ENCODE results near the gene GPR146.

The GPR146 gene

GRCh38 chr7:1092806-1093501, 48.6 kb downstream of the GPR146 start:
- no peak for DNase-seq (ENCODE audit: low read depth in 2 of 2)

- no peak for DNase-seq (ENCODE audit: low read depth in 2 of 2)
Measured at GRCh38 chr7:1093502-1093843, 49.1 kb downstream of the GPR146 start.

DNA sequence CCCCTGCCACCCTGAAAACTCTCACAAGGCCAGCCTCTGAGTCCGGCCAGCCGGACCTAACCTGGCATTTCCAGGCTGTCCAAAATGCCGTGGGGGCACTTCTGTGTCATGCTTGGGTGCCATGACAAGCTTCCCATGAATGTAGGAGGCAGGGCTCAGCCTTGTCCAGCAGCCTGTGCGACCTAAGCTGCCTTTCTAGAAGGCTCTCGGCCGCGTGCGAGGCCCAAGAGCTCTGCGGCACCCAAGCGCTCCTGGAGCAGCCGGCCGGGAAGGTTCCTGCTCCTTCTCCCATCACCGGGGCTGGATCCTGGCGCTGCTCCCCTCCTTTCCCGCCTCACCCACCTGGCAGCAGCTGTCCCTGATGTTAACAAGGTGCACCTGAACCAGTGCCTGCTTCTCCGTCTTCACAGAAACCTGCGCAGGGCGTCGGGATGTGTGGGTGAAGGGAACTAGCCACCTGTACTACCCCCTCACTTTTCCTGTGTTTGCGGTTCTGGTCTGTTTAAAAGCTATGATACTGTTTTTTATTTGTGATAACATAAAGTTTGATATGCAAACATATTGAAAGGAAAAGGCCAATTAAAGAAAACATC, 49.7 kb downstream of the GPR146 start:
- no peak for DNase-seq (ENCODE audit: low read depth in 2 of 2)

DNA sequence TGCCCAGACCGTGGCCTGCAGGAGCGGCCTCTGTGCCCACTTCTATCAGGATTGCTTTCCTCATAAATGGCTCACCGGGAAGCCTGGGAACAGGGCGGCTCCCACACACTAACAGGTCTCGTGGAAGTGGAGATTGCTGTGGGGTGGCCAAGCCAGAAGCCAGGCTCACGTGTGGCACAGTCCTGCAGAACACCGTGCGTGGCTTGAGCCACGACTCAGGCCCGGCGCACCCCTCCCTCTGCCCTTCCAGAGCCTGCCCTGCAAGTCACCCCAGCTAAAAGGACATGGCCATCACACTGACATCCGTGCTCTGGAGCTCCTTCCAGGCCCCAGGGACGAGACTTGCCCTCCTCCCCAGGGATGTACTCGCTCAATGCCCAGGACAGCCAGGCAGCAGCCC, 50.5 kb downstream of the GPR146 start:
- DNase-seq (ENCODE audit: low read depth in 2 of 2): no peak

- no peak for DNase-seq (ENCODE audit: low read depth in 2 of 2)
Measured at GRCh38 chr7:1095621-1096155, 51.3 kb downstream of the GPR146 start.

- DNase-seq (ENCODE audit: low read depth in 2 of 2): no peak
Measured at GRCh38 chr7:1096156-1097119, 52.1 kb downstream of the GPR146 start.

DNA sequence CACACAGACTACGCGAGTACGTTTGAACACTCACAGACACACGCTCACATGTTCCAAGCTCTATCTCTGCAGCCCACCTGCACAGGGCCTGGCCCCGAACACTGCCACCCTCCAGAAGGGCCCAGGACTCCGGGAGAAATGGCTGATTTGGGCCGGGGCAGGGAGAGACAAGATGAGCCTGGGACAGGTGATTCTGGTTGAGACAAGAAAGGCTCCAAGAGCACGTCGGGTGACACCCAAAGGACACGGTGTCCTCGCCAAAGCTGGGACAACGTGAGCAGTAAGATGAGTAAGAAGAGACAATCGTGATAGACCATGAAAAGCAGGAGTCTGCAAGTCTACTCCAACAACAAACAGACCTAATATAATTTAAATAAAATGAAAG, 52.8 kb downstream of the GPR146 start:
- DNase-seq (ENCODE audit: low read depth in 2 of 2): no peak

DNA sequence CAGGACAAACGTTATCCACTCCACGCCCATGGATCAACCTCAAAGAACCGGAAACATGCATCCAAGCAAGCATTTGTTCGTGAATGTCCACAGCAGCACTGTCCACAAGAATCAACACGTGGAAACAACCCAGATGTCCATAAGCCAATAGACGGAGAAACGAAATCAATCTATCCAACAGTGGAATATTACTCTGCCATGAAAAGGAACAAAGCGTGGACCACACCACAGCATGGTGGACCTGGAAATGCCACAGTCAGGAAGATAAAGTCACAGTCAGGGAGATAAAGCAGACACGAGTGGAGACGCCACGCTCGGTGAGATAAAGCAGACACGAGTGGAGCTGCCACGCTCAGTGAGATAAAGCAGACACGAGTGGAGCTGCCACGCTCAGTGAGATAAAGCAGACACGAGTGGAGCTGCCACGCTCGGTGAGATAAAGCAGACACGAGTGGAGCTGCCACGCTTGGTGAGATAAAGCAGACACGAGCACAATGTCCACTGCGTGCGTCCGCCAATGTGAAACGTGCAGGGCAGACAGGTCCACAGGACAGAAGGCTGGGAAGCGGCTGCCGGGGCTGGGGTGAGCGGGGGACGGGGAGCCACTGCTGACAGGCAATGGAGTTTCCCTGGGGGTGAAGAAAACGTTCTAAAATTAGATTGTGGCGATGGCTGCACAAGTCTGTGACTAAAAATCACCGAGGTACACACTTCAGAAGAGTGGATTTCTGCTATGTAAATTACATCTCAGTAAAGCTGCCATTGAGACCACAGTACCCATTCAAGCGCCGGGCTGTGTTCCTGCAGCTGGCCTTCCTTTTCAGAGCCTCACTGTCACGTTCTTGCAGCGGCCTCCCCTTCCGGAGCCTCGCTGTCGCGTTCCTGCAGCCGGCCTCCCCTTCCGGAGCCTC, 54.2 kb downstream of the GPR146 start:
- DNase-seq (ENCODE audit: low read depth in 2 of 2): no peak

DNA sequence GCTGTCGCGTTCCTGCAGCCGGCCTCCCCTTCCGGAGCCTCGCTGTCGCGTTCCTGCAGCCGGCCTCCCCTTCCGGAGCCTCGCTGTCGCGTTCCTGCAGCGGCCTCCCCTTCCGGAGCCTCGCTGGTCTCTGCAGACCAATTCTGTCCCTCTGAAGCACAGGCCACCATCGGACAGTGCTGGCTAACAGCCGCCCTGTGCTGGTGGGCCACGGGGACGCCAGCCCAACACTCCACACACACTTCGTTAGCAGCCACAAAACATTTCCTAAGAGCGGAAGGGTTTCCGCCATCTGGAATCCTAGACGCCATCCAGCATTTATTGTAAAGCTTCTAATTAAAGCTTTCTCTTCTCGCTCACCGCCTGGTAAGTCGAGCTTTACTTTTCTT, 54.8 kb downstream of the GPR146 start:
- no peak for DNase-seq (ENCODE audit: low read depth in 2 of 2)

- no peak for DNase-seq (ENCODE audit: low read depth in 2 of 2)
Measured at GRCh38 chr7:1099637-1100036, 55.3 kb downstream of the GPR146 start.

GRCh38 chr7:1100386-1100785, 56.0 kb downstream of the GPR146 start:
- DNase-seq (ENCODE audit: low read depth in 2 of 2): no peak

- DNase-seq (ENCODE audit: low read depth in 2 of 2): no peak
Measured at GRCh38 chr7:1100834-1101562, 56.7 kb downstream of the GPR146 start.

DNA sequence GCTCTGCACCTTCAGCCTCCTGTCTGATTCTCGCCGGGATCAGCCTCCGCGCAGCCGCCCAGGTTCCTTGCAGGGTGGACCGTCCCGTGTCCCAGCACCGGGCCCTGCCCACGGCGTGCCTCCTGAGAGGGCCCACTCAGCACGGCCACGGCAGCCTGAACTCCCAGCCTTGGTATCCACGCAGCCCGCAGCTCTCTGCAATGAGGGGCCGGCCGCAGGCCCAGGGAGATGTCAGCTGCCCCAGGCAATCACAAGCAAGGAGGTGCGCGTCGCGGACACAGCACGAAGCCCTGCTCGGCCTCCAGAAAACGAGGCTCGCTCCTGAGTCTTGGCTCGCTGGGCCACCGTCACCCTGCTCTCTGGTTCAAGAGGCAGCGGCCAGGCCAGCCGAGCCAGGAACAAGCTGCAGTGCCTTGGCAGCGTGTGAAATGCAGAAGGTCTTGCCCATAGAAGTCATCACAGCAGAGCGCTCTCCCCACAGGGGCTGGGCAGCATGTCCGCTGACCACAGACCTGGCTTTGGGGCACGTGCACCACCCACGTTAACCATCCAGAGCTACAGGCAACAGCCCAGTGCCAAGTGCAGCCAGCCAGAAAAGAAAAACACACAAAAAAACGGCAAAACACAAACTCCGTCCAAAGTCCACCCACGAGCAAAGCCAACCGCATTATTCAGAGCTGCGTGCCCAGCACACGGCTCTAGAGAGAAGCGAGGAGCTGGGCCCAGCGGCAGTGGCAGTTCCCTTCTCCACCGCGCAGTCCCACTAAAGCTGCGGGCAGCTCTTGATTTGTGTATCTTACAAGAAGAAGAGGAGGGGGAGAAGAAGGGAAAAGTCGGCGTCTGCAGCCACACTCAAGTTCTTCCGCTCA, 57.5 kb downstream of the GPR146 start:
- DNase-seq (ENCODE audit: low read depth in 2 of 2): no peak

GRCh38 chr7:1103009-1103788, 58.9 kb downstream of the GPR146 start:
- no peak for DNase-seq (ENCODE audit: low read depth in 2 of 2)

DNA sequence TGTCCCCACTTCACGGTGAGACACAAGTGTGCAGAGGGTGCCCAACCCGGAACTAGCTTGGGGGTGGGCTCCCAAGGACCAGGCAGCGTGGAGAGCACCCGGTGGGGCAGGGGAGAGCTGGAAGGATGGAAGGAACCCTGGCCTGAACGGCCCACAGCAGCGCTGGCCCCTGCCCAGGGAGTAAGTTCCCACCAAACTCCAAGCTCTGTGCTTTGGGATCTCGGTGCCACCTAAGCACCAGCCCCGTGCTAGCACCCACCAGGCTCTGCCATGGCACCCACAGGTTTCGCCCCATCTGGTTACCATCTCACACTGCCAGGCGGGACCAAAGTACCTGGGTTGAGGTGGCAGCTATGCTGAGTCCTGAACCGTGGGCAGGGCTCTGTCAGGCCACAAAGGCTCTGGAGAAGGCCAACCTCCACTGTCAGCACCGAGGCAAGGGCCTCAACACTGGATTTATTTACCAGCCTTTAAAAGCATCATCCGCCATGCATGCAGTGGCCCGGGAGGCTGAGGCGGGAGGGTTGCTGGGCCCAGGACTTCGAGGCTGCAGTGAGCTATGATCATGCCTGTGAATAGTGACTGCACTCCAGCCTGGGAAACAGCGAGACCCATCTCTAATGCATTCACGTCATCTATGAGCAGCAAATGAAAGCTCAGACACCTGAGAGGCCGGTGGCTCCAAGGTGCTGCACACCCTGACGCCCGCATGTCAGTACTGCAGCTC, 59.6 kb downstream of the GPR146 start:
- DNase-seq (ENCODE audit: low read depth in 2 of 2): no peak

GRCh38 chr7:1104516-1105179, 60.3 kb downstream of the GPR146 start:
- DNase-seq (ENCODE audit: low read depth in 2 of 2): no peak

DNA sequence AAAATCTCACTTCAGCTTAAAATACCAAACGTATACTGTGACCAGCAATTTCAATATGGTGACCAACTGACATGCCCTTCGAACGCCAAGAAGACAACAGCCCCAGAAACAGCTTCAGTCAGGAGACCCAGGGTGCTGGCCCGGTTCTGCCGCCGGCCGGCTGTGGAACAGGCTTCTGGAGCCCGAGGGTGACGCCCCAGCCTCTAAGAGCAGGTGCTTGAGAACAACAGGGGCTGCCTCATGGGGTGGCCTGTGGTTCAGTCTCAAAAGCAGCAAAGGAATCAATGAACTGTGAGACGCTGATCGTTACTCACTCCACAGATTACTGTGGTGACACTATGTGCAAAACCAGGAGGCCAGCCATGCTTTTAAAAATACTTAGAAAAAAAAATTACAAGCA, 60.8 kb downstream of the GPR146 start:
- DNase-seq (ENCODE audit: low read depth in 2 of 2): no peak

Data from fibroblast of skin of left biceps (primary cell).